GM19351 (cell line): ENCODE measurements around the gene GUCA2B.

Experiments used
- ATAC-seq: cut with Tn5 transposase; IDR thresholded peaks from one replicate; pipeline ENCODE4 v1.9.1; 2021; ENCODE audit warnings: mild to moderate bottlenecking, moderate library complexity; ENCODE audit not compliant: unreplicated experiment

The GUCA2B gene

GRCh38 chr1:42165511-42166210 lies 12.5 kb downstream of the GUCA2B start:
- no peak for ATAC-seq

- ATAC-seq: no peak
Observed at GRCh38 chr1:42167611-42168390, 14.6 kb downstream of the GUCA2B start.

- no peak for ATAC-seq
Observed at GRCh38 chr1:42168391-42168670, 15.1 kb downstream of the GUCA2B start.

- no peak for ATAC-seq
Observed at GRCh38 chr1:42168763-42169162, 15.6 kb downstream of the GUCA2B start.

- ATAC-seq: no peak
Observed at GRCh38 chr1:42170779-42171621, 17.8 kb downstream of the GUCA2B start.

- no peak for ATAC-seq
Observed at GRCh38 chr1:42171679-42172266, 18.6 kb downstream of the GUCA2B start.

GRCh38 chr1:42172381-42173133 lies 19.3 kb downstream of the GUCA2B start:
- no peak for ATAC-seq

- ATAC-seq: no peak
Observed at GRCh38 chr1:42173155-42173933, 20.1 kb downstream of the GUCA2B start.

GRCh38 chr1:42173961-42174735 lies 20.9 kb downstream of the GUCA2B start:
- ATAC-seq: no peak

- no peak for ATAC-seq
Observed at GRCh38 chr1:42175314-42176054, 22.3 kb downstream of the GUCA2B start.

GRCh38 chr1:42176902-42177519 lies 23.8 kb downstream of the GUCA2B start:
- no peak for ATAC-seq

GRCh38 chr1:42177541-42177981 lies 24.4 kb downstream of the GUCA2B start:
- no peak for ATAC-seq

GRCh38 chr1:42178249-42178648 lies 25.0 kb downstream of the GUCA2B start:
- ATAC-seq: no peak

GRCh38 chr1:42179275-42179674 lies 26.1 kb downstream of the GUCA2B start:
- ATAC-seq: no peak

- no peak for ATAC-seq
Observed at GRCh38 chr1:42179900-42180329, 26.7 kb downstream of the GUCA2B start.

GRCh38 chr1:42181687-42182086 lies 28.5 kb downstream of the GUCA2B start:
- no peak for ATAC-seq

- no peak for ATAC-seq
Observed at GRCh38 chr1:42183210-42183956, 30.2 kb downstream of the GUCA2B start.
